ENCODE results near the gene ANKDD1B. TPM values are rescaled to one million over a fixed set of nuclear protein-coding genes. Genes with fewer than 3 reads are reported as not detected.

The ANKDD1B gene
- total and polyA plus RNA-seq, 2 of the 13 experiments (the other 11 are each of a cell fraction or from before 2014, with no cell fraction given), result 0.12 to 0.27 TPM

GRCh38 chr5:75630875-75631274, 19.6 kb downstream of the ANKDD1B start (continued):
- TF ChIP-seq ESRRA (CRISPR knock-in tag; IDR thresholded peaks at IDR 0.05; ENCODE audit: low read depth) (no peak), PAWR (CRISPR knock-in tag; IDR thresholded peaks at IDR 0.05; ENCODE audit: borderline replicate concordance) (no peak), NR3C1 (CRISPR knock-in tag; IDR thresholded peaks at IDR 0.05) (no peak), FOXK1 (CRISPR knock-in tag; IDR thresholded peaks at IDR 0.05; ENCODE audit: borderline replicate concordance, low read depth) (no peak), ATF6 (CRISPR knock-in tag; conservative IDR thresholded peaks at IDR 0.05) (no peak)

DNA sequence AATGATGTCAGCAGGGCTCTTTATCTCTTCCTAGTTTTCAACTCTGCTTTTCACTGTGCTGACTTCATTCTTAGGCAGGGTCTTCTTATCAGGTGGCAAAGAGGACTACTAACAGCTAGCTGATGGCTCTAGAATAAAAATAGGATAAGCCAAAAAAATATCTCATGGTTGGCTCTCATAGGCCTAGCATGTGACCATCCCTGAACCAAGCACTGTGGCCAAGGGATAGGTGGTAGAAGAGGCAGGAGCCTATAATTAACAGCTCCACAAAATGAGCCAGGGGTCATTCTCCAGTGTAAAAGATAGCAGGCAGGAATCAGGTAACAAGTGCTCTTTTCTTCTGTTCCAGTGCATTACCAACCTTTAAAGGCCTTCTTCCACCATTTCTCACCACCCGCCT, 21.1 kb downstream of the ANKDD1B start:
- POLR2A ChIA-PET, result no interaction called here
- H2AFZ ChIP-seq (ENCODE audit: low read length), result no peak overlapping the region
- H3K4me2 ChIP-seq (ENCODE audit: low read depth, low read length), result no peak overlapping the region
- no peak overlapping the region for H3K27ac ChIP-seq (ENCODE audit: extremely low read length, insufficient read depth, low read length)
- intact Hi-C loops (cut with micrococcal nuclease; ENCODE audit: unreplicated experiment), result no loop called here
- 88% methylated on average over 1 of the region's 1 CpG for WGBS (ENCODE audit: low lambda C conversion rate)
- in situ Hi-C loops (cut with HindIII; ENCODE audit: extremely low pct_ligation_motif_present, low pct_unique_long_range_greater_than_20kb), result no loop called here
- no peak overlapping the region for H3K4me3 ChIP-seq (replicated peaks in 1 of 3; ENCODE audit: insufficient read depth in 1 of 3, low read depth in 2 of 3, low read length in 3 of 3)
- FAIRE-seq (no peak), ATAC-seq (no peak), DNase-seq (ENCODE audit: low spot score) (no peak)
- no peaks in the 10 kb centered on the region for H3K9me3 ChIP-seq (ENCODE audit: low read length)
- H3K79me2 ChIP-seq (ENCODE audit: insufficient read depth, low read length), result no peaks in the 10 kb centered on the region
- CTCF ChIA-PET (ENCODE audit: low intra/inter-chr PET ratio, low total read pairs), result no interaction called here
- H3K36me3 ChIP-seq (replicated peaks in 1 of 2; ENCODE audit: control insufficient read depth in 1 of 2, insufficient read depth in 2 of 2, low read length in 2 of 2), result no peaks in the 10 kb centered on the region
- H4K20me1 ChIP-seq (ENCODE audit: insufficient read depth, low read length), result no peaks in the 10 kb centered on the region
- no peaks in the 10 kb centered on the region for H3K27me3 ChIP-seq (ENCODE audit: control insufficient read depth in 1 of 2, insufficient read depth in 2 of 2, low read length in 2 of 2)
- no peaks in the 10 kb centered on the region for H3K4me1 ChIP-seq (ENCODE audit: insufficient read depth, low read length)
- BruUV-seq (replicated peaks), result no TSS peak
- no peak overlapping the region for H3K9ac ChIP-seq (ENCODE audit: insufficient read depth, low read depth, low read length)
- no peak for TF ChIP-seq NR2C2 (CRISPR knock-in tag; IDR thresholded peaks at IDR 0.05; ENCODE audit: borderline replicate concordance)
- no peak for TF ChIP-seq SMAD9 (CRISPR knock-in tag; IDR thresholded peaks at IDR 0.05)
- no peak for TF ChIP-seq MYNN (CRISPR knock-in tag; IDR thresholded peaks at IDR 0.05; ENCODE audit: low read depth)
- no peak for TF ChIP-seq ZNF782 (CRISPR knock-in tag; IDR thresholded peaks at IDR 0.05; ENCODE audit: borderline replicate concordance)
- TF ChIP-seq KMT2A (CRISPR knock-in tag; IDR thresholded peaks at IDR 0.05), result no peak
- no peak for TF ChIP-seq ZFP1 (CRISPR knock-in tag; IDR thresholded peaks at IDR 0.05)
- TF ChIP-seq ZNF577 (CRISPR knock-in tag; IDR thresholded peaks at IDR 0.05; ENCODE audit: borderline replicate concordance, low read depth), result no peak
- TF ChIP-seq TSC22D2 (CRISPR knock-in tag; IDR thresholded peaks at IDR 0.05; ENCODE audit: borderline replicate concordance), result no peak
- TF ChIP-seq TOE1 (CRISPR knock-in tag; IDR thresholded peaks at IDR 0.05), result no peak
- no peak for TF ChIP-seq REL (CRISPR knock-in tag; conservative IDR thresholded peaks at IDR 0.05)
- no peak for TF ChIP-seq FOXP4 (CRISPR knock-in tag; IDR thresholded peaks at IDR 0.05)
- no peak for TF ChIP-seq PRDM4 (CRISPR knock-in tag; IDR thresholded peaks at IDR 0.05; ENCODE audit: borderline replicate concordance)
- no peak for TF ChIP-seq ZNF496 (CRISPR knock-in tag; IDR thresholded peaks at IDR 0.05; ENCODE audit: insufficient replicate concordance)
